DMS79 (cell line): ENCODE measurements around the gene USF3.
A peak's percentile ranks its signal among the peaks of the same experiment; 100 is the strongest.

Experiments used
- DNase-seq: peaks from one replicate; lab custom pipeline; 2025; lab: John Stamatoyannopoulos, UW

Gene USF3

DNA sequence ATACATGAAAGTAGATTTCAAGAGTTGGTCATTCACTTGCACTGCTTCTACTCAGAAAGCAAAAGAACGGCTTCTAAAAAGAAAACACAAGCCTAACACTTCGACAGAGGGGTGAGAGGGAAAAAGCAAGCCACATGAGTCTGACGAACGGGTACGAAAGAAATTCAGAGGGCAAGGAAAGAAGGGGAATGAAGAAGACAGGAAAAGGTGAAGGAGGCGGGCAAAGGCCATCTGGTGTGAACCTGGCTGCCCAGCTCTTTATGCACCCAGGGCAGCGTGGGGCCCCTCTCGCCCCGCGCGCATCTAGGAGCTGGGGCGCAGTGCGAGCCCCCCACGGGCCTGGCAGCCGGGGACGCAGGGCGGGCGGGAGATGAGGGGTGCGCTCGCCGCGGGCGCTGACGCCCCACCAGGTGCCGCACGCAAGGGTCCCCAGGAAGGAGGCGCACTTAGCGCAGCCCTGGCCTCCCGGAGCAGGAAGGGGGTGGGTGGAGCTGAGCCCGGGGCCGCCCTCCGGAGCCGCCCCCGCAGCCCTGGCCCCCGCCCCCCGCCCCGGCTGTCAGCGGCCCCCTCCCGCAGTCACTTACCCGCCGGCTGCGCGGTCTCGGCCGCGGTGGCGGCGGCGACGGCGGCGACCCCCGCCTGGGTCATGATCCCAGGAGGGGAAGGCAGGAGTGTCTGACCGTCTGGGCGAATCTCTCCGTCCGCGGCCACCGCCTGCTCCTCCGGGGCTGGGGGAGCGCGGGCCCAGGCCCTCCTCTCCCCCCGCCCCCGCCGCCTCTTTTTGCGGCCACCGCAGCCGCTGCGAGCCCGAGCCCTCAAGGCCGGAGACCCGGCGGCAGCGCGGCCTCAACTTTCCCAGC lies at the start of gene USF3:
Gene USF3, minus strand, starts transcription at position 857 of the 860 bp plus-strand sequence. CDS start 21,764 bp downstream, outside the sequence.
- no peak for DNase-seq

DNA sequence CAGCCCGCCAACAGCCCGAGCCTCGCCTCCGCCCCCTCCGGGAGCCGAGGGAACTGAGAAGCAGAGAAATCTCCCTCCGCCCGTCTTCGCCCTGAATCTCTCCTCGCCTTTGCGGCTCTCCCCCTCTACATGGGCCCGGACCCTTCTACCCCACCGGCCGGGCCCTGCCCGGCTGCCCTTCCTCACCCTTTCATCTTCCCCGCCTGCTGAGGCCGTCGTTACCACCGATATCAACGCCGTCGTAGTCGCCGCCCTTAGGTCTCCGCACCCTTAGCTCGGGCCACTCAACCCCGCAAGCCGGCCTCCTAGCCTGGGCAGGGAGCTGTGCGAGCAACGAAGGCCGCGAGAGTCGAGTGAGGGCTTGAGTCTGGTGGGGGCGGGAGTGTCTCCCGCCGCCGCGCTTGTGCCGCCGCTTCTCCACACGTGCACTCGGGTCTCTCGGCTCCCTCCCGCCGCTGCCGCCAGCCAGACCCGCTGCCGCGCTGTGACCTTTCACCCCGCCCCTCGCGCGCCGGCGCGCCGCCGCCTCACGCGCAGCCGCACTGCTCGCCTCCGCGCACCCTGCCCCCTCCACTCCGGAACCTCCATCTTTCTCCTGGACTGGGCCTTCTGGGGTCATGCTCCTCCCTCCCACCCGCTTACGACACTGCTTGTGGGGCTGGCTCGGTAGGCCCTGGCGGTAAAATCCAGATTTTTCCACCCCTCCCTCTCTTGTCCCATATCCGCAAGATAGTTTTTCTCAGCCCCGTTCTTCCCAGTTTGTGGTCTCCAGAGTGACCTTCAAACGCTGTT lies 49.5 kb upstream of the USF3 start, which contains the start of gene NAA50:
Gene NAA50, minus strand, starts transcription at position 494 of the 792 bp plus-strand sequence. Its CDS starts 300 bp downstream, at position 194.
- DNase-seq = peak; percentile 82

GRCh38 chr3:113744941-113745755 lies 48.7 kb upstream of the USF3 start:
- peak; percentile 59 for DNase-seq

GRCh38 chr3:113743006-113743630 lies 46.7 kb upstream of the USF3 start:
- DNase-seq = no peak

GRCh38 chr3:113741620-113742019 lies 45.2 kb upstream of the USF3 start:
- no peak for DNase-seq

- DNase-seq = no peak
Observed at GRCh38 chr3:113741086-113741485, 44.6 kb upstream of the USF3 start.

DNA sequence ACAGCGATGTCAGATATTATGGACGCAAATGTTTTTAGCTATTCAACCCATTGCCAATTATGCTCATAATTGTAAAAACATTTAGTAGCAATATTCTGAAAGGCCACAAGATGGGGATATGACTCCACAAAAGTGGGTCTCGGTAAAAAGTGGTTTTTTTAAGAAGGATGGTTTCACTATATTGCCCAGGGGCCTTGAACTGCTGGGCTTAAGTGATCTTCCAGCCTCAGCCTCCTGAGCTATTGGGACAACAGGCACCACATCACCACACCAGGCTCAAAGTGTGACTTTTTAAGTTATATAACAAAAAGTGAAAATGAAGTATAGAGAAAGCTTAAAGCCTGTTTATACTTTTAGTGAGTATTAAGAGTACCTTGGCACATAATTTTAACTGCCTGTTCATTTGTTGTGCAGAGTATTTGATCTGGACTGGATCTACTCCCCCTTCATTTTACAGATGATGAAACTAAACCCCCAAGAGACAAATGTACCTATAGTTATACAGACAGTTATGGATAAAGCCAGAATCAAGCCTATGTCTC lies 40.2 kb upstream of the USF3 start:
- peak; percentile 5 for DNase-seq

DNA sequence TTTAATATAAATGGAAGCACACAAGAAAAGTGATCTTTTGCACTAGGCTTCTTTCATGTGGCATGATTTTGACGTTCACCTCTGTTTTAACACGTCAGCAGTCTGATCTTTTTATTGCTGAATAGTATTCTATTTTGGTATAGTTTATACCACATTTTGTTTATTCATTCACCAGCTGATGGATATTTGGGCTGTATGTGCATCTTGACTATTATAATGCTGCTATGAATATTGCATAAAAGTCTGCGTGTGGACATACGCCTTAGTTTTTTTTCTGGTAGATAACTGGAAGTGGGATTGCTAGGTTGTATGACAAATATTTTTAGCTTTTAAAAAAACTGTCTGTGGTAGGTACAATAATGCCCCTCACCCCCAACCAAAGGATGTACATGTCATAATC lies 35.3 kb upstream of the USF3 start:
- no peak for DNase-seq

- no peak for DNase-seq
Observed at GRCh38 chr3:113730550-113730949, 34.1 kb upstream of the USF3 start.

DNA sequence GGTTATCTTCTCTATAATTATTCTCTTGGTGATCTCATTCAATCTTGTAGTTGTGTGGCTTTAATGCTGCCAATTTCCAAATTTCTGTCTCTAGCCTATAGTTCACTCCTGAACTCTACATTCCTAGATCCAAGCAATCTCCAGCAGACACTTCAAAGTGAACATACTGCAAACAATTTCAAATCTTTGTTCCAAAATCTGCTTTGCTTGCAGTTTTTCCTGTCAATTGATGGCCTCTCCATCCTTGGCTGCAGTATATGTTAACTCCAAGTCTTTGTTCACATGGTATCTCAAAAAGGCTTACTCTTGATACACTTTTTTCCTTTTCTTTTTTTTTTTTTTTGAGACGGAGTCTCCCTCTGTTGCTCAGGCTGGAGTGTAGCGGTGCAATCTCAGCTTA lies 32.2 kb upstream of the USF3 start:
- DNase-seq = no peak

GRCh38 chr3:113721636-113722035 lies 25.2 kb upstream of the USF3 start:
- no peak for DNase-seq

- DNase-seq = no peak
Observed at GRCh38 chr3:113719758-113720157, 23.3 kb upstream of the USF3 start.

DNA sequence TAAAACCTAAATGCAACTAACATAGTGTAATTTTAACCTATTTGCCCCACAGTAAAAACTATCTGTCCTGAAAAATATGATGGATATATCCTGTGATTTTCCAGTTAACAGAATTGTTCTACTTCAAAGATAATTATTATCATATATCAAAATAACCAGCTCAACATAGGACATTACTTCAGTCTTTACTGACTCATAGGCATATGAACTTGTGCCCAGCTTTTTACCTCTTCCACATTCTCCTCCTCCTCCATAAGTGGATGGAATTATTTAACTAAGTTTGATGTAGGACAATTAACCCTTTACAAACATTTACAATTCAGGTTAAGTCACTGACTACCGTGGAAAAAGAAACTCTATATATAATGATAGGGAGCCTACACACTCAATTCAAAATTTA lies 22.9 kb upstream of the USF3 start:
- DNase-seq = no peak

DNA sequence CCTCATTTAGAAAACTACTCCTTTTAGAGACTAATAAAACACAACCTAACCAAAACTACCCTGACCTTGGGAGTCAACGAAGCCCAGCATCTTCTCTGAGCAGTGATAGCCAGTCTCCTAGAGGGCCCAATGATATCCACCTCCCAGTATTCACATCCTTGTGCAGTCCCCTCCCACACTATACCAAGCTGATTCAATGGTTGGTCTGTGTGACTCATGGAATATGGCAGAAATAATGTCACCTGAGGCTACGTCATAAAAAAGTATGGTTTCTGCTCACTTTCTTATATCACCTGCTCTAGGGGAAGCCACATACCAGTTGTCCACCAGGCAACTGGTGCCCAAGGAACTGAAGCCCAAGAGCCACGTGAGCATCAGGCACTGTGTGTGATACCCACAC lies 21.4 kb upstream of the USF3 start:
- DNase-seq = no peak

DNA sequence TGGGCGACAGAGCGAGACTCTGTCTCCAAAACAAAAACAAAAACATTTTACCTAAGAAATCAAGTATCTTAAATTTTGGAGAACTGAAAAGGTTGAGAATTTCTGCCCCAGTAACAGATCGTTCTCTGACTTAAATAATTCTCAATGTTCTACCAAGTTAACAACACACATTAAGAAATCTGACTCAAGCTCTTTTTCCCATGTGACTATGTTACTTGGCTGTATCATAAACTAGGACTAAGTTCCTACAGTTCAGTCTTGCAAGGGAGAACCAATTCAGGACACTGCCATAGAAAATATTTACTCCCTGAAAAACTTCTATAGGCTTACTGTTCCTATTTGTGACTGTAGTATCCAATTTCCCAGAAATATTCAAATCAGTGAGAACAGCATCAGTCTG lies 20.9 kb upstream of the USF3 start:
- DNase-seq = no peak

- DNase-seq = no peak
Observed at GRCh38 chr3:113714702-113715101, 18.3 kb upstream of the USF3 start.

DNA sequence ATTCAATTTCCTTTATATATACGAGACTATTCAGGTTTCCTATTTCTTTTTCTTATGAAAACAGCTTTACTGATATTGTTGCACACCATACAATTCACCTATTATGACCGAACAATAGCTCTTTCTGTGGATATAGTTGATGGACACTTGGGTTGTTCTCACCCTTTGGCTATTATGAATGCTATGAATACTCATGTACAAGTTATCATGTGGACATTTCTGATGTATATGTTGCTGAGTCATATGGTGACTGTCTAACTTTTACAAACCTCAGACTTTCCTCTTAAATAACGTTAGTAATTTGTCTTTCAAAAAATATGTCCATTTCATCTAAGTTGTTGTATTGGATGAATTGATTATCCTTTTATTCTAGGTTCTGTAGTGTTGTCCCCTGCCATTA lies 15.7 kb upstream of the USF3 start:
- DNase-seq = no peak

GRCh38 chr3:113707835-113708234 lies 11.4 kb upstream of the USF3 start:
- no peak for DNase-seq

GRCh38 chr3:113698956-113699355 lies 2.5 kb upstream of the USF3 start:
- no peak for DNase-seq

DNA sequence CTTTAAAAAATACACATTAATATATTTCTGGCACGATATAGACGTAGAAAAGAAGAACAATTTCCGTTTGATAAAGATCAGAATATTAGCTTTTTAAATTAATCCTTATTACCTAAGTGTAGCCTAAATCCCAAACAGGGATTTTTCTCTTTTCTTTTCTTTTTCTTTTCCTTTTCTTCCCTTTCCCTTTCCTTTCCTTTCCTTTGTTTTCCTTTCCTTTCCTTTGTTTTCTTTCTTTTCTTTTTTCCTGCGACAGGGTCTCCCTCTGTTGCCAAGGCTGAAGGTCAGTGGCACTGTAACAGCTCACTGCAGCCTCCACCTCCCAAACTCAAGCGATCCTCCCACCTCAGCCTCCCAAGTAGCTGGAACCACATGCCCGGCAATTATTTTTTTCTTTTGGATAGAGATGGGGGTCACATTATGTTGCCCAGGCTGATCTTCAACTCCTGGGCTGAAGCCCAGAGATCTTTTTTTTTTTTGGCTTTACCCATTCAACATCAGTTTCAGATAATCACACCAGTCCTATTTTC lies 1.8 kb upstream of the USF3 start:
- DNase-seq = no peak

GRCh38 chr3:113697500-113698090 lies 1.2 kb upstream of the USF3 start:
- DNase-seq = no peak
